Stimulated activated CD4-positive, alpha-beta T cell treated with anti-CD3 and anti-CD28 coated beads, Interleukin-2, amount 100 ng/mL, for 48 hours (primary cell): ENCODE data around the gene FMO2.

Experiments used
- DNase-seq, 2 donors: peaks; one replicate each; pipeline ENCODE4 v3.0.0-alpha.2; 2020

Gene FMO2

DNA sequence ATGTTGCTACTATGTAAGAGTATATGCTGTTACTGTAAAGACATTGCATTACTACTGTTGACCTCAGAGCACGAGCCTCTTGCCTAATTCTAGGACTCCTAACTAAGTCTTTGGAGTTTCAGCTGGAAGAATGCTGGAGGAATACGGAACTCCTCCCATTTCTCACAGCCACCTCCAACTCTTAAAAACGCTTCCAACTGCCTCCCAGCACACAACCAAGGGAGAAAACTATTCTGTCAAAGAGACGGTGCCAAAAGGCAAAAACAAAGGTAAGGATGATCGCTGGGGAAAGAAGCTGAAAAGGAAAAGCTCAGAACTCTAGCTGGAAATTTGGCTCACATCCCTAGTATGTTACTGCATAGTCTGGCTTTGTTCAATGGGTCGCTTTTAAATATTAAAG, at the start of gene FMO2:
Gene FMO2, plus strand, starts transcription at position 210 of the 400 bp plus-strand sequence. CDS start 414 bp downstream, outside the sequence.
- DNase-seq = no peak

DNA sequence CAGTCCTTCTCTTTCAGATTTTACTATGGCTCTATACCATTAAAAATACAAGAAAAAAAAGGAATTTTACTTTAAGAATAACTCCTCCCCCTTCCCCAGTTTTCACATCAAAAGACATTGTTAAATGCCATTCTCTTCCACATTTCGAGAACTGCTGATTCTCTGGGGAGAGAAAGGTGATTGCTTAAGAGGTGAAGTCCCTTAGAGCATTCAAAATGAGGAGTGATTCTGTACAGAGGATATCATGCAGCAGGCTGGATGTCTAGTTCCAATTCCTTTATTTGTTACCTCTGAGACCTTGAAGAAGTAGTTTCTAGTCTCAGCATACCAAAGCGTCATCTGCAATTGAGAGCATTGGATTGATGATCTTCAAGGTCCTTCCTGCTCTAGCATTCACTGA, 47.5 kb upstream of the FMO2 start:
- no peak for DNase-seq

GRCh38 chr1:171138980-171139379, 46.1 kb upstream of the FMO2 start:
- DNase-seq = no peak

GRCh38 chr1:171139890-171140289, 45.2 kb upstream of the FMO2 start:
- no peak for DNase-seq

- no peak for DNase-seq
Measured at GRCh38 chr1:171140401-171140800, 44.7 kb upstream of the FMO2 start.

DNA sequence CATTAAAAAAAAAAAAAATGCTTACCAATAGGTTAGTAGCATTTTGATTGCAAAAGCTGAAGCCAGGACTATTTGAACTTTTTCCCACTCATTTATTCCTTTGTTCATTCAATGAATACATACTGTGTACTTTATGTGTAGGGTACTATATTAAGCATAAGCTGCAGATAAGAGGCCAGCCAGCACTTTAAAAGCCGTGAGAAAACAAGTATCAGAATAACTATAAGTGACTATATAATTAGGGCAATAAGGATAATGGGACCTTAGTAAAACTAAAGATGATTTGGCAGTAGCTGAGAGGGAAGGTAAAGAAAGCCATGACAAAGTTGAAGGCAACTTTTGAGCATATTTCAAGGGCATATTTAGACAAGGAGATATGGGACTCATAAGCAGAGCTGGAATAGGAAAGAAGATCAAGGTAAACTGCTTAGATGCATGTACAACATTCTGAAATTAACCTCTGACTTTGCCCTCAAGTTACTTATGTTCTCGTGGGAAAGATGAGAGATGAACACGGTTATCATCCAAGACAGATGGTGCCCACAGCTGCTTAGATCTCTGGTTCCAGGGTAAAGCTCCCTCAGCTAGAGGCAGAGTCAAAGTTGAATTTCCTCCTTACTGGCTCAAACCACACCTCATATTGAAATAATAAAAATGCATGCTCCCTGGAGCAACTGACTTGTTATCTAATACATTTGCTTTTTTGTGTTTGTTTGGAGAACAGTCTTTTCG, 44.0 kb upstream of the FMO2 start:
- DNase-seq = no peak

DNA sequence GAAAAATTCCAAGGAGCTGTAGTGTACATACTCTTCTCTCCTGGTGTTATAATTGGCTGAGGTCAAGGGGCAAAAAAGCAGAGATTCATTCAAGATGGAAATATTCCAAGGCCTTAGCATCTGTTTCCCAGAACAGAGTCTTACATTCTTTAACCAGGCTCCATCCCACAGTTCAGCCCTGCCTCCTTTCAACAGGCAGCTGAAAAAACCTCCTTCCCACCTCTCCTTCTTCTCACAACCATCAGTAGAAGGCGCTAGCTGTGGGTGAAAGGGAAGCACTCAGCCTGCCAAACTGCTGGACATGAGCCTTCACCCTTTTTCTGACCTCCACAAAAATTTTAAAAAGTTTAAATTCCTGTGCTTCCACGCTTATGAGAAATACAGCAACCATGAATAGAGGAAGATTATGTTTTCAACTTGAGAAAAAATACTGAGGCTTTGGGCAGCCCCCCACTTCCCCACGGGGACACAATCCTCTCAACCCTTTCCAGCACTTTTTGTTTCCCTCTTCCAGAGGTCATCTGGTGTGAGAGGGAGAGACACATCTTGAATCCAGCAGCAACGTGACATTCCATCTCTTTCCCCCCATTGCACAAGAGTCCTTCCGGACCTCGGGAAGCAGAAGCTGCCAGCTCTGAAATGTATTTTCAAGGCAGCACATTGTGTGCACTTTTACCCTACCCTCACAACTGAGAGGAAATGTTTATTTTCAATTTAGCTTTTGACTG, 43.2 kb upstream of the FMO2 start:
- no peak for DNase-seq

GRCh38 chr1:171142416-171143385, 42.4 kb upstream of the FMO2 start:
- no peak for DNase-seq

DNA sequence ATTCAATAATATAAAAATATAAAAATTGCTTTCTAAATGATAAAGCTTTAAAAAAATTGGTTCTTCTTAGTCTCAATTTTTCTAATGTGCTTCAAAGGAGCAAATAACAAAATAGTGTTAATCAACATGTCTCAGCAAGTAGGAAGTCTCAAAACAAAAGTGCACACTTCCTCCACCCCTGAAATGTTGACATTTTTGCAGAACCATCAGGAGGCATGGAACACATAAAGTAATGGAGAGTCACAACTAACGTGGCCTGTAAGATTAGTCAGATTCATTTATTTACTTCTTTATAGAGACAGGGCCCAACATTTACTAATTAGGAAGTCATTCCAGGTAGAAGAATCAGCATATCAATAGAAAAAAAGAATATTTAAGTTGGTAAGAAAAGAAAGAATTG, 34.9 kb upstream of the FMO2 start:
- no peak for DNase-seq

GRCh38 chr1:171152549-171152948, 32.6 kb upstream of the FMO2 start:
- DNase-seq = no peak

GRCh38 chr1:171155484-171155883, 29.6 kb upstream of the FMO2 start:
- DNase-seq = no peak

GRCh38 chr1:171158096-171158495, 27.0 kb upstream of the FMO2 start:
- no peak for DNase-seq

- DNase-seq = no peak
Measured at GRCh38 chr1:171158551-171158950, 26.5 kb upstream of the FMO2 start.

- DNase-seq = no peak
Measured at GRCh38 chr1:171159148-171159547, 26.0 kb upstream of the FMO2 start.

- DNase-seq = no peak
Measured at GRCh38 chr1:171160211-171160610, 24.9 kb upstream of the FMO2 start.

DNA sequence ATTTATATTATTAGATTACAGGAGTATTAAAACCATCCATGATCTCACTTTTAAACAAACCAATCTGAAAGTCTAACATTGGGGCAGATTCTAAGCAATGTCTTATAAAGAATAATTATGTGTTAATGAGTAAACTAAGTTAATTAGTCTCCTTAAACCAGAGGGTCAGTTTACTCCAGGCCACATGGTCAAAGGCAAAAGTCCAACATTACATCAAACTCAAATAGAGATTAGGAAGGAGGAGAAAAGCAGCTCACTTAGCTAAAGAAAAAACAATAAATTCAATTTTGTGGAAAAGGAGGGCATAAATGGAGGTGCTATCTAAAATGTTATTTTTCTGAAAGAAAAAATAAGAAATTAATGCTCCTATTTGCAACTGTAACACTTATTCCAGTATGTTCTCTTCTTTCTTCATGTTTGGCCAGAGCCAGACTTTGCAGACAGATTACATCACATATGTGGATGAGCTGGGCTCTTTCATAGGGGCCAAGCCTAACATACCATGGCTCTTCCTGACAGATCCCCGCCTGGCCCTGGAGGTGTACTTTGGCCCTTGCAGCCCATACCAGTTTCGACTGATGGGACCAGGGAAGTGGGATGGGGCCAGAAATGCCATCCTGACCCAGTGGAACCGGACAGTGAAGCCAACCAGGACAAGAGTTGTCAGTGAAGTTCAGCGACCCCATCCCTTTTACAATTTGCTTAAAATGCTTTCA, 24.3 kb upstream of the FMO2 start:
- no peak for DNase-seq

DNA sequence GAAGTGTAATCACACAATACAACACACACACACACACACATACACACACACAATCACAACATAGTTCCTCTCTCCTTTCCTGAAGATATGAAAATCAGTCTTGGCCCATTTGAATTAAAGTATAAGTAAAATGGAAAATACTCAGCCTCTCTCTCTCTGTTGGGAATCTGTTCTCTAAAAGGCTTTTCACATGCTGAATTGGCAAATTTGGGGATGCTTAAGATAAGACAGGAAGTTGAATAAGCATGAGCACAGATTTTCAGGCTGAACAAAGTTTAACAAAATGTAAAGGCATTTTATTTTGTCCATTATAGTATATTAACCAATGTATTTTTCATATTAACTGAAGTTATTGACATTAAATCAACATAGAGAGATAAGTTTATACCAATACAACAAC, 23.7 kb upstream of the FMO2 start:
- no peak for DNase-seq

- no peak for DNase-seq
Measured at GRCh38 chr1:171166361-171166760, 18.7 kb upstream of the FMO2 start.

DNA sequence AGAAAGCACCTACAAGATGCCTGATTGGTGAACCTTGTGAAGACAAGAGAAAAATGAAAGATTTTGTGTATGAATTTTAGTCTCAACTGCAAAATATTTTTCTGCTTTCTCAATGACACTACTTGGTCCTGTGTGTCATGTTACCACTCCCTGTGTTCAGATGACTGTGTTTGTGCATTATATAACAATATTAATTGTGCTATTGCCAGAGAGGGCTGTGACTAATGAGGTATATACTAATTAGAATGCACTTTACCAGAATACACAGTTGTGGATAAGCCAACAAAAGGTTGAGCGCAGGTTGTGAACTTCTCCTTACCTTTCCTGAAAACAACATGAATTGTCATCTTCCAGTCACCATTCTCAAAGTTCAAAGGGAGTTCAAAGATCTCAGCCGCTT, 17.3 kb upstream of the FMO2 start:
- no peak for DNase-seq

- DNase-seq = no peak
Measured at GRCh38 chr1:171172471-171172870, 12.6 kb upstream of the FMO2 start.

GRCh38 chr1:171173069-171173468, 12.0 kb upstream of the FMO2 start:
- DNase-seq = no peak

GRCh38 chr1:171174560-171175294, 10.4 kb upstream of the FMO2 start:
- no peak for DNase-seq
